GM12892 (cell line): Measurements from ENCODE around the gene ZNF827. TPM values are rescaled to one million over a fixed set of nuclear protein-coding genes. Genes with fewer than 3 reads are reported as not detected.
A peak's percentile ranks its signal among the peaks of the same experiment; 100 is the strongest.

Experiments used
- DNase-seq: peaks from one replicate; pipeline ENCODE4 v3.0.0; 2011; ENCODE audit not compliant: insufficient read length
- FAIRE-seq: peaks from 2 replicates; lab custom pipeline; 2011; peaks lifted over from hg19 to GRCh38; lab: Jason Lieb, UNC
- POLR2A ChIP-seq: IDR thresholded peaks from 2 replicates; pipeline ENCODE4 v1.6.1; 2011; ENCODE audit warnings: low read depth, low read length, control low read depth
- POLR2AphosphoS5 ChIP-seq: IDR thresholded peaks from 2 replicates; pipeline ENCODE4 v1.6.1; 2011; ENCODE audit warnings: low read depth, low read length, control low read depth
- TAF1 ChIP-seq: IDR thresholded peaks from 2 replicates; pipeline ENCODE4 v1.6.1; 2011; ENCODE audit warnings: low read depth, mild to moderate bottlenecking, control low read depth, low read length, borderline replicate concordance
- polyA plus RNA-seq: library from polyadenylated mRNA; unstranded; fragments of >200 nt; gene quantifications from one replicate; pipeline ENCODE4 v1.2.1, GENCODE V29; 2012; ENCODE audit warnings: missing spikeins, inconsistent platforms; ENCODE audit not compliant: missing spikeins

Gene ZNF827
- polyA plus RNA-seq = 17.9 TPM

DNA sequence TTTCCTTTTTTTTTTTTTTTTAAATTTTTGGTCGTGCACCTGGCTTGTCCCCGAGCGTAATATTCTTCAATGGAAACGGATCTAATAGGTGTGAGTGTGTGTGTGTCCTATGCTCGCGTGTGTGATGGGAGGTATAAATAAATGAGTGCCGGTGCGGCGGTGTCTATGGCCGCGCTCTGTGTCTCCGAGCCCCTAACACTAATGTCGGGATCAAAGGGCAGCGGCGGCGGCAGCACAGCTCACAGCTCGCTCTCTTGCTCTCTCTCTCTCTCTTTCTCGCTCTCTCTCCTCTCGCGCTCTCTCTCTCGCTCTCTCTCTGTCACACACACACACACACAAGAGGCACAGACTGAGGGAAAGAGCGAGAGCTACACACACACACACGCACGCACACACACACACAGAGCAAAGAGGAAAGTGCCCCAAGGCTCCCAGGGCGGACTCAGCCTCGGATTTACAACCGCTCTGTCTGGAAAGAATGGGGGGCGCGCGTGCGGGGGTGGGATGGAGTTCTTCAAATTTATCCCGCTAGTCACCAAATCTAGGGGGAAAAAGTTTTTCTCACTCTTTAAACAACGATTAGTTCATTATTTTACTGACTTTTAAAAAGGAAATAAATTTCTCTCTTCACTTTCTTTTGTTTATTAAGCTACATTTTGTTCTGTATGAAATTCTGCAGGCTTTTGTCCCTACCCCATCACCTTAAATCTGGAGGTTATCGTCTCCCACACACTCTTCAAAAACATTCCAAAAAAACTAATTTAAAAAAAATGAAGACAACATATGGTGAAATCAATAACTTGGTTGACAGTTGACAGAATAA, at the start of gene ZNF827:
ZNF827 (minus strand) TSS at position 206 of the 823 bp plus-strand sequence. CDS start 416 bp downstream, outside the sequence.
- FAIRE-seq = peak; percentile 95
- no peak for DNase-seq
- TF ChIP-seq TAF1 (0 out of 2 replicates have a peak, but pooled peaks have one; percentile 33), POLR2AphosphoS5 (0 out of 2 replicates have a peak, but pooled peaks have one; percentile 51), POLR2A (peak; percentile 65; the same call in 1 of the 2 replicates)

DNA sequence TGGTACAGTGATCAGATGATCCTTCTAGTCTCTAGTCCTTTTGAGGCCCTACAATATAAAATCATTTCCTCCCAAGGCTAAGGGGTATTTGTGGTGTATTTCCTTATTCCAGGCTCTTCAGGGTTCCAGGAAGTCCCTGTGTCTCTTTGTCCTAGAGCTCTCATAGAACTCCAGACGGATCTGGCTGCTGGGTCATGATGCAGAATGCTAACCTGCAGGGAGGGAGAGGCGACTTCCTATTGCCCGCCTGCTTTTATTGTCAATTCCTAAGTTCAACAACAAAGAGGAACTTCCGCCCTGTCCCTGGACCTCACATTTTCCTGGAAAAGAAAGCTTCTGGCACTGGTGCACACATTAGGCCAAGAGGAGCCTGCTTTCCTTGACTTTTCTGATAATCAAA, 45.9 kb upstream of the ZNF827 start:
- TF ChIP-seq POLR2AphosphoS5 (no peak), TAF1 (no peak), POLR2A (no peak)
- FAIRE-seq = no peak
- DNase-seq = no peak

DNA sequence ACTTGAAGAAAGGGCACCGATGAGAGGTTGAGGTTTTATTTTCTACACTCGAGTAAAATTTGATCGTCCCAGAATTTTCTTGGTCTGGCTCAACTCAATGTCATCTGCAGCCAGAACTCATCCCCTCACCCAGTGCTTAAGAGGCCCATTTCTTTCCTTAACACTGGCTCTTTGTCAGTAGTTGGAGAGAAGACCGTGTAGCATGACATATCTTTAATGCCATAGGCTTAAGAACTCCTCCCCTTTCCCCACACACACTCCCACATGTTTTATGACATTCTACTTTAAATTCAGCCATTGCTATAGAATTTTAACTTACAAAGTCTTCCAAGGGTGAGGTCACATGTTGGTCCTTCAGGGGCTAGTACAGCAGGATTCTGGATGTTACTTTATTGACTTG, 44.2 kb upstream of the ZNF827 start:
- FAIRE-seq (no peak), DNase-seq (no peak)
- TF ChIP-seq POLR2A (no peak), POLR2AphosphoS5 (no peak), TAF1 (no peak)

- DNase-seq (no peak), FAIRE-seq (no peak)
- no peak for TF ChIP-seq TAF1
Measured at GRCh38 chr4:145979160-145979559, 40.5 kb upstream of the ZNF827 start.

- no peak for DNase-seq
- no peak for TF ChIP-seq POLR2A
- TF ChIP-seq POLR2AphosphoS5 = no peak
- TF ChIP-seq TAF1 = no peak
- FAIRE-seq = no peak
Measured at GRCh38 chr4:145976680-145977079, 38.1 kb upstream of the ZNF827 start.

DNA sequence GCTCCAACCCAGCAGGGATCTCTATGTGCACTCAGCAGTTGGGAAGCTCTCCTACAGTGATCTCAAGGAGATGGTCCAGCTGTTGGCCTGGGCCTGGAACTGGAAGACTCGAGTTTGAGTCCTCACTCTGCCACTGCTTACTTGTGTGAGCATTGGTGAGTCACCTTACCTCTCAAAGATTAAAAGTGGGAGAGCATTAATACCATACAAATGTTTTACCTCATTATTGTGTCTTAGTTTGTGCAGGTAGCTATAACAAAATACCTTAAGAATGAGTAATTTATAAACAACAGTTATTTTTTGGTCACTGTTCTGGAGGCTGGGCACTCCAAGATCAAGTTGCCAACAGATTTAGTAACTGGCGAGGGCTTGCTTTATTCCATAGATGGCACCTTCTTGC, 21.4 kb upstream of the ZNF827 start:
- FAIRE-seq (no peak), DNase-seq (no peak)
- TF ChIP-seq POLR2A (no peak), POLR2AphosphoS5 (no peak), TAF1 (no peak)

- TF ChIP-seq TAF1 (no peak), POLR2AphosphoS5 (no peak), POLR2A (no peak)
- DNase-seq (no peak), FAIRE-seq (no peak)
Measured at GRCh38 chr4:145957302-145957701, 18.7 kb upstream of the ZNF827 start.

- no peak for DNase-seq
- TF ChIP-seq TAF1 = no peak
- TF ChIP-seq POLR2A = no peak
- no peak for TF ChIP-seq POLR2AphosphoS5
- peak; percentile 86 for FAIRE-seq
Measured at GRCh38 chr4:145956288-145956890, 17.8 kb upstream of the ZNF827 start.

GRCh38 chr4:145954924-145955339, 16.3 kb upstream of the ZNF827 start:
- DNase-seq (no peak), FAIRE-seq (no peak)
- TF ChIP-seq POLR2A = no peak
- no peak for TF ChIP-seq TAF1
- no peak for TF ChIP-seq POLR2AphosphoS5

GRCh38 chr4:145951931-145952330, 13.3 kb upstream of the ZNF827 start:
- TF ChIP-seq POLR2AphosphoS5 (no peak), TAF1 (no peak), POLR2A (no peak)
- FAIRE-seq (no peak), DNase-seq (no peak)

DNA sequence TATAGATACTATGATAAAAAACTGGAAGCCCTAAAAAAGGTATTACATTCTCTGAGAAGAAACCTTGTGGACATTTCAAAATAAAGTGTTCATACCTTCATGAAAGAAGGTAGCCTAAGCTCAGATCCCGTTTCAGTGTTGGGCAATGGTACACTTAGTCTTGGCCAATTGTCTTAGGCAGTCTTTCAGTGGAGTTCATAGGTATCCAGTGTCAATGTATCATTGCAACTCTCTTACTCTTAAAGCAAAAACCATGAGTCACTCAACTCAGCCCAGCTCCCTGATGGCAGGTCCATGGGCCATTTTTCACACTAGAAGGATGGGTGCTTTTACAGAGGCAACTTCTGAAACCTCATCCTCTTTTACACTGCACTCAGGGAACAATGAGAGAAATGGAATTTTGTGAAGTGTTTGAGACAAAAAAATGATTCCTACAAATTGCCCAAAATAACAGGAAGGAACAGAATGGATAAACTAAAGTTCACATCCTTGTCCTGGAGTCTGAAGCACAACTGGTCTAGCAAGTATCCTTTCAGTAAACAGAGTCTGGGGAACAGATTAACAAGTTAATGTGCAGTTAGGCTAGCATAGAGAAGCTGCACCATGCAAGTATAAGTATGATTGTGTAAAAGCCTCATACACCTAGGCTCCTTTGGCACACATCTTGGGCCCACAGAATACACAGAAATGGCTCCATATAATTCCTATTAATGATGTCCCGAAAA, 7.0 kb upstream of the ZNF827 start:
- no peak for DNase-seq
- no peak for FAIRE-seq
- TF ChIP-seq TAF1 (no peak), POLR2AphosphoS5 (no peak), POLR2A (no peak)
